Adrenal gland (tissue), 12 donors: ENCODE results near the gene PAOX. TPM values are rescaled to one million over a fixed set of nuclear protein-coding genes. Genes with fewer than 3 reads are reported as not detected.
"Not testable (repeated sequence)": the region's sequence is repeated elsewhere in the genome, so short reads cannot be mapped to it uniquely, and the experiment has no call there.

Source experiments
- DNase-seq, 7 donors: peaks; one replicate each; pipeline ENCODE4 v3.0.0-alpha.2; 2019 to 2020
- H3K27ac ChIP-seq, 5 donors: fragments of 200-600 bp; sonication (generic) in 4 of 5; 1 replicate in 3 of 5; 2 replicates in 2 of 5; pipeline versions ENCODE4 v1.5.1 to v1.8.0; 2016 to 2020; ENCODE audit warnings: mild to moderate bottlenecking in 1 of 5
- H3K27me3 ChIP-seq: fragments of 200-600 bp; 2 replicates; pipeline ENCODE4 v1.8.0; 2021
- H3K36me3 ChIP-seq, 2 donors: fragments of 200-600 bp; replicated peaks in 1 of 2; 1 replicate in 1 of 2; 2 replicates in 1 of 2; pipeline versions ENCODE4 v1.5.1 to v1.8.0; 2018 to 2022
- H3K4me1 ChIP-seq, 2 donors: fragments of 200-600 bp; replicated peaks in 1 of 2; 1 replicate in 1 of 2; 2 replicates in 1 of 2; pipeline versions ENCODE4 v1.5.1 to v1.8.0; 2018 to 2021
- H3K4me3 ChIP-seq, 4 donors: fragments of 200-600 bp; sonication (generic) in 3 of 4; one replicate each; pipeline ENCODE4 v1.5.1; 2016 to 2018
- H3K9me3 ChIP-seq, 3 donors: fragments of 200-600 bp; sonication (generic) in 1 of 3; replicated peaks in 1 of 3; 1 replicate in 2 of 3; 2 replicates in 1 of 3; pipeline versions ENCODE4 v1.5.1 to v1.8.0; 2016 to 2021
- CTCF ChIP-seq, 6 experiments: fragments of 450-650 bp in 4 of 6; fragments of 200-600 bp in 2 of 6; sonication (generic) in 1 of 6; IDR thresholded peaks; 1 replicate in 5 of 6; 2 replicates in 1 of 6; pipeline versions ENCODE4 v1.5.1 to v1.8.0; 2016 to 2021; ENCODE audit warnings: antibody characterized with exemption in 6 of 6, mild to moderate bottlenecking in 2 of 6, moderate library complexity in 1 of 6
- POLR2A ChIP-seq, 2 donors: fragments of 450-650 bp; IDR thresholded peaks; one replicate each; pipeline ENCODE4 v1.6.1; 2017; ENCODE audit warnings: antibody characterized with exemption in 2 of 2, mild to moderate bottlenecking in 2 of 2, moderate library complexity in 1 of 2
- WGBS, 4 donors: extraction: QIAGEN DNeasy Blood & Tissue Kit in 2 of 4; methylation state at CpG; one replicate each; pipeline versions ENCODE4 v1.1.5 to v1.1.7; 2013 to 2017; 5-methylcytosine and 5-hydroxymethylcytosine counted together
- intact Hi-C, 2 donors: fragments of 100-400 bp; cut with DNase I; formaldehyde crosslinking; loops; one replicate each; pipeline versions ENCODE4 v1.14.1 to v1.15.0; 2022 to 2023
- polyA plus RNA-seq, 3 donors: library from polyadenylated mRNA; stranded (reverse); fragments of 200-250 nt in 2 of 3; fragments of 350-450 nt in 1 of 3; fragmentation: Illumina TruSeq in 1 of 3; extraction: RNeasy Lipid Tissue Mini Kit (QIAGEN cat#74804) in 1 of 3; gene quantifications; one replicate each; pipeline ENCODE4 v1.2.3, GENCODE V29; 2013 to 2014
- total RNA-seq, 9 donors: library from RNA; depleted of rRNA in 4 of 9; stranded (reverse); fragments of >200 nt in 4 of 9; fragments of 120-200 nt in 1 of 9; fragmentation: NEBNext Ultra II Directional in 1 of 9; extraction: Animal tissue kit (Norgen Biotek cat#: 25700) in 1 of 9; gene quantifications; one replicate each; pipeline versions ENCODE4 v1.1.0 to v1.2.4, GENCODE V29; 2013 to 2023
- donor health status: healthy with polysubstance abuse.
- donor health status: Bipolar disorder and iron deficiency.
- donor health status: DM: yes; HTN: yes; CAD: no.
- donor health status: DM: no; HTN: no; CAD: no.
- donor health status: DM: no; HTN: no; CAD: no.
- donor health status: DM: yes; HTN: yes; CAD: no.

Gene PAOX
- total and polyA plus RNA-seq, 12 donors, result 1.0 to 34.4 (median 6.4) TPM

GRCh38 chr10:133420579-133420978 lies 41.5 kb downstream of the PAOX start:
- TF ChIP-seq CTCF (IDR thresholded peaks at IDR 0.05) (no peak), POLR2A (IDR thresholded peaks at IDR 0.05) (no peak)
- intact Hi-C loops, result no loop called here
- no peak for DNase-seq

GRCh38 chr10:133421336-133422222 lies 42.5 kb downstream of the PAOX start:
- no peaks in the 10 kb centered on the region for H3K9me3 ChIP-seq
- H3K27ac ChIP-seq, result no peak overlapping the region
- intact Hi-C loops, result no loop called here
- no peak for TF ChIP-seq POLR2A (IDR thresholded peaks at IDR 0.05)
- H3K4me3 ChIP-seq, result no peak overlapping the region
- peak in 1 of 7 donors; percentile 50 for DNase-seq
- no peaks in the 10 kb centered on the region for H3K27me3 ChIP-seq
- H3K36me3 ChIP-seq, result peaks cover 0 to 20% of the 10 kb centered on the region in 2 donors
- H3K4me1 ChIP-seq, result peaks cover 0 to 3% of the 10 kb centered on the region in 2 donors
- 80 to 88% (median 85%) methylated on average over 3 to 16 of the region's 17 CpGs for WGBS, 4 donors

More at GRCh38 chr10:133420579-133420978, 41.5 kb downstream of the PAOX start:
- 50 to 98% (median 87%) methylated on average over 2 to 6 of the region's 6 CpGs for WGBS, 4 donors
- Histone ChIP-seq H3K9me3 (no peaks in the 10 kb centered on the region), H3K27me3 (no peaks in the 10 kb centered on the region), H3K4me3 (no peak overlapping the region), H3K27ac (no peak overlapping the region), H3K36me3 (peaks cover 0 to 20% of the 10 kb centered on the region in 2 donors), H3K4me1 (peaks cover 0 to 3% of the 10 kb centered on the region in 2 donors)

GRCh38 chr10:133422223-133422806 lies 43.3 kb downstream of the PAOX start:
- no peak for TF ChIP-seq POLR2A (IDR thresholded peaks at IDR 0.05)
- TF ChIP-seq CTCF (IDR thresholded peaks at IDR 0.05), result no peak
- Histone ChIP-seq H3K27ac (no peak overlapping the region), H3K36me3 (peaks cover 0 to 20% of the 10 kb centered on the region in 2 donors), H3K4me1 (peaks cover 0 to 3% of the 10 kb centered on the region in 2 donors), H3K9me3 (no peaks in the 10 kb centered on the region), H3K4me3 (no peak overlapping the region), H3K27me3 (no peaks in the 10 kb centered on the region)
- DNase-seq, result peak in 1 of 7 donors; percentile 49
- intact Hi-C loops, result no loop called here
- 81 to 86% (median 85%) methylated on average over 11 to 16 of the region's 16 CpGs for WGBS, 4 donors

- no peak for TF ChIP-seq POLR2A (IDR thresholded peaks at IDR 0.05)
- TF ChIP-seq CTCF (IDR thresholded peaks at IDR 0.05), result no peak
- Histone ChIP-seq H3K36me3 (peaks cover 0 to 20% of the 10 kb centered on the region in 2 donors), H3K4me1 (peaks cover 0 to 3% of the 10 kb centered on the region in 2 donors), H3K27ac (no peak overlapping the region), H3K27me3 (no peaks in the 10 kb centered on the region), H3K9me3 (no peaks in the 10 kb centered on the region), H3K4me3 (no peak overlapping the region)
- DNase-seq, result peak in 1 of 7 donors; percentile 55
- intact Hi-C loops, result no loop called here
- 13 to 71% (median 36%) methylated on average over 12 to 88 of the region's 88 CpGs for WGBS, 4 donors
Observed at GRCh38 chr10:133422807-133423771, 44.0 kb downstream of the PAOX start.

- WGBS, 4 donors, result no CpG with 5 or more reads among the region's 46 CpGs
- H3K4me3 ChIP-seq, DNase-seq, intact Hi-C loops, H3K4me1 ChIP-seq, H3K27me3 ChIP-seq, H3K9me3 ChIP-seq, H3K27ac ChIP-seq: not testable (repeated sequence)
- H3K36me3 ChIP-seq, result peaks cover 0 to 18% of the 10 kb centered on the region in 2 donors
Observed at GRCh38 chr10:133424102-133424501, 45.0 kb downstream of the PAOX start.

GRCh38 chr10:133424601-133425000 lies 45.5 kb downstream of the PAOX start, which contains the start of gene SPRN:
Gene SPRN (minus strand): TSS chr10:133424625. CDS start chr10:133423681, 944 bp downstream.
- DNase-seq, H3K9me3 ChIP-seq, H3K4me1 ChIP-seq, H3K27me3 ChIP-seq, H3K4me3 ChIP-seq, intact Hi-C loops, H3K27ac ChIP-seq: not testable (repeated sequence)
- WGBS, 4 donors, result 19% methylated on average over 13 of the region's 37 CpGs; no CpG with 5 or more reads in 3 of the 4 donors
- H3K36me3 ChIP-seq, result peaks cover 0 to 13% of the 10 kb centered on the region in 2 donors

- H3K4me1 ChIP-seq, H3K27me3 ChIP-seq, H3K27ac ChIP-seq, intact Hi-C loops, H3K4me3 ChIP-seq, H3K36me3 ChIP-seq, DNase-seq, H3K9me3 ChIP-seq: not testable (repeated sequence)
- 79 to 84% (median 83%) methylated on average over 4 of the region's 4 CpGs for WGBS, 4 donors
Observed at GRCh38 chr10:133429571-133429970, 50.5 kb downstream of the PAOX start.
